Limb (tissue), 2 donors: Measurements from ENCODE around the gene KRTAP12-4.
"Not testable (repeated sequence)": the region's sequence is repeated elsewhere in the genome, so short reads cannot be mapped to it uniquely, and the experiment has no call there.

Source experiments
- DNase-seq, 2 donors: peaks; one replicate each; pipeline ENCODE4 v3.0.0-alpha.2; 2016; ENCODE audit errors: extremely low spot score in 2 of 2

KRTAP12-4 gene

GRCh38 chr21:44657635-44658540 is 3.4 kb upstream of the KRTAP12-4 start, which contains the start of gene KRTAP12-3:
Gene KRTAP12-3, plus strand, starts transcription at chr21:44657932. Its CDS starts 48 bp downstream, at chr21:44657980.
- DNase-seq: no peak

- no peak for DNase-seq
Observed at GRCh38 chr21:44656868-44657267, 2.4 kb upstream of the KRTAP12-4 start.

- DNase-seq: no peak
Observed at GRCh38 chr21:44653656-44654575, 543 bp downstream of the KRTAP12-4 start.

- DNase-seq: no peak
Observed at GRCh38 chr21:44653123-44653522, 1.3 kb downstream of the KRTAP12-4 start.

- DNase-seq: no peak
Observed at GRCh38 chr21:44650973-44651675, 3.3 kb downstream of the KRTAP12-4 start.

GRCh38 chr21:44650265-44650972 is 4.0 kb downstream of the KRTAP12-4 start:
- no peak for DNase-seq

- no peak for DNase-seq
Observed at GRCh38 chr21:44649521-44650100, 4.8 kb downstream of the KRTAP12-4 start.

GRCh38 chr21:44648557-44649311 is 5.7 kb downstream of the KRTAP12-4 start:
- no peak for DNase-seq

GRCh38 chr21:44647222-44647552 is 7.3 kb downstream of the KRTAP12-4 start:
- DNase-seq: no peak

- DNase-seq: not testable (repeated sequence)
Observed at GRCh38 chr21:44646366-44647221, 7.9 kb downstream of the KRTAP12-4 start, which contains the start of gene KRTAP10-11. Gene KRTAP10-11, plus strand, starts transcription at chr21:44646414. Its CDS starts 45 bp downstream, at chr21:44646459.

GRCh38 chr21:44644878-44645277 is 9.6 kb downstream of the KRTAP12-4 start:
- no peak for DNase-seq

GRCh38 chr21:44643741-44644310 is 10.6 kb downstream of the KRTAP12-4 start:
- DNase-seq: no peak

- DNase-seq: no peak
Observed at GRCh38 chr21:44640761-44641160, 13.7 kb downstream of the KRTAP12-4 start.

GRCh38 chr21:44639331-44639655 is 15.2 kb downstream of the KRTAP12-4 start:
- DNase-seq: no peak

- DNase-seq: not testable (repeated sequence)
Observed at GRCh38 chr21:44638506-44639330, 15.7 kb downstream of the KRTAP12-4 start.

GRCh38 chr21:44637851-44638348 is 16.6 kb downstream of the KRTAP12-4 start:
- not testable (repeated sequence) for DNase-seq
